Measurements from ENCODE around the gene LRRC4C. TPM values are rescaled to one million over a fixed set of nuclear protein-coding genes. Genes with fewer than 3 reads are reported as not detected.

Gene LRRC4C
- total RNA-seq, 6 donors from 2014 or later = 0.37 to 1.2 (median 1.0) TPM; not detected in 2

- WGBS, 2 donors = 57% methylated on average over 1 of the region's 1 CpG
Observed at GRCh38 chr11:41175304-41175972, 284.0 kb downstream of the LRRC4C start.

DNA sequence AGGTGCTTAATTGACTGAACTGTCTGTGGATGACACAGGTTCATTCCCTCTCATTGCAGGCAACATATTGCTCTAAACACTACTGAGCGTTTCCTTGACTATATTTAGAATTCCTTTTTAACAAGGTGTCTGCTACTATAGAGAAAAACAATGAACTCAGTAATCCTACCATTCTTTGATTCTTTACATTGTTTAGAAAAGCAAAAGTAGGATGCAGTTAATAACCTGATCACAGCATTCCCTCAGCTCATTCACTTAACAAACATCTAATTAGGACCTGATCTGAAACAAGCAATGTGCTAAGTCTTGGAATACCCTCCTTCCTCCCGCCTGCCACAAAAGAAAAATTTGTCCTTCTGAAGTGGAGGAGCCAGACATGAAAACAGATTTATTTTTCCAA is 313.1 kb downstream of the LRRC4C start:
- Histone ChIP-seq H3K4me3 (no peak overlapping the region), H3K4me1 (no peaks in the 10 kb centered on the region), H3K27ac (no peak overlapping the region), H3K27me3 (no peaks in the 10 kb centered on the region), H3K36me3 (no peaks in the 10 kb centered on the region), H3K9me3 (no peaks in the 10 kb centered on the region)
- TF ChIP-seq CTCF (IDR thresholded peaks at IDR 0.05) (no peak), POLR2A (IDR thresholded peaks at IDR 0.05) (no peak), EP300 (IDR thresholded peaks at IDR 0.05) (no peak)
- DNase-seq = no peak
- ATAC-seq (ENCODE audit: low FRiP score in 2 of 2) = no peak
- WGBS, 2 donors = 42 to 54% methylated on average over 2 of the region's 2 CpGs

More at GRCh38 chr11:41175304-41175972, 284.0 kb downstream of the LRRC4C start:
- TF ChIP-seq CTCF (IDR thresholded peaks at IDR 0.05) (no peak), EP300 (IDR thresholded peaks at IDR 0.05) (no peak), POLR2A (IDR thresholded peaks at IDR 0.05) (no peak)
- ATAC-seq (ENCODE audit: low FRiP score in 2 of 2) = no peak
- H3K27me3 ChIP-seq = no peaks in the 10 kb centered on the region
- H3K36me3 ChIP-seq = no peaks in the 10 kb centered on the region
- no peaks in the 10 kb centered on the region for H3K4me1 ChIP-seq
- no peak for DNase-seq
- H3K4me3 ChIP-seq = no peak overlapping the region
- H3K9me3 ChIP-seq = no peaks in the 10 kb centered on the region
- no peak overlapping the region for H3K27ac ChIP-seq

- Histone ChIP-seq H3K9me3 (no peaks in the 10 kb centered on the region), H3K4me3 (no peak overlapping the region), H3K36me3 (no peaks in the 10 kb centered on the region), H3K27ac (no peak overlapping the region), H3K4me1 (no peaks in the 10 kb centered on the region), H3K27me3 (no peaks in the 10 kb centered on the region)
- DNase-seq = no peak
- WGBS, 2 donors = 75 to 87% methylated on average over 5 of the region's 5 CpGs
- TF ChIP-seq EP300 (IDR thresholded peaks at IDR 0.05) = no peak
- ATAC-seq (ENCODE audit: low FRiP score in 2 of 2) = no peak
Observed at GRCh38 chr11:41145420-41145819, 314.0 kb downstream of the LRRC4C start.

GRCh38 chr11:41134971-41135370 is 324.5 kb downstream of the LRRC4C start:
- TF ChIP-seq CTCF (IDR thresholded peaks at IDR 0.05) (no peak), POLR2A (IDR thresholded peaks at IDR 0.05) (no peak), EP300 (IDR thresholded peaks at IDR 0.05) (no peak), POLR2AphosphoS5 (IDR thresholded peaks at IDR 0.05) (no peak)
- 8 to 19% methylated on average over 1 of the region's 1 CpG for whole genome bisulfite sequencing, 2 donors
- H3K9me3 ChIP-seq = no peaks in the 10 kb centered on the region
- H3K27me3 ChIP-seq = no peaks in the 10 kb centered on the region
- DNase-seq (no peak), ATAC-seq (ENCODE audit: low FRiP score in 2 of 2) (no peak)
- no peak overlapping the region for H3K4me3 ChIP-seq
- H3K4me1 ChIP-seq = no peaks in the 10 kb centered on the region
- no peak overlapping the region for H3K27ac ChIP-seq
- H3K36me3 ChIP-seq = no peaks in the 10 kb centered on the region

- H3K4me1 ChIP-seq = no peaks in the 10 kb centered on the region
- 90 to 94% methylated on average over 2 of the region's 2 CpGs for WGBS, 2 donors
Observed at GRCh38 chr11:41133023-41133422, 326.4 kb downstream of the LRRC4C start.

More at GRCh38 chr11:41133023-41133422, 326.4 kb downstream of the LRRC4C start:
- H3K27me3 ChIP-seq = no peaks in the 10 kb centered on the region
- no peaks in the 10 kb centered on the region for H3K9me3 ChIP-seq
- no peak overlapping the region for H3K4me3 ChIP-seq
- no peak for DNase-seq
- ATAC-seq (ENCODE audit: low FRiP score in 2 of 2) = no peak
- H3K27ac ChIP-seq = no peak overlapping the region
- H3K36me3 ChIP-seq = no peaks in the 10 kb centered on the region
- TF ChIP-seq POLR2A (IDR thresholded peaks at IDR 0.05) = no peak
- TF ChIP-seq EP300 (IDR thresholded peaks at IDR 0.05) = no peak
- TF ChIP-seq POLR2AphosphoS5 (IDR thresholded peaks at IDR 0.05) = no peak
- TF ChIP-seq CTCF (IDR thresholded peaks at IDR 0.05) = no peak
